ENCODE data around the gene DARS2.
"Not testable (repeated sequence)": the region's sequence is repeated elsewhere in the genome, so short reads cannot be mapped to it uniquely, and the experiment has no call there.

Gene DARS2

DNA sequence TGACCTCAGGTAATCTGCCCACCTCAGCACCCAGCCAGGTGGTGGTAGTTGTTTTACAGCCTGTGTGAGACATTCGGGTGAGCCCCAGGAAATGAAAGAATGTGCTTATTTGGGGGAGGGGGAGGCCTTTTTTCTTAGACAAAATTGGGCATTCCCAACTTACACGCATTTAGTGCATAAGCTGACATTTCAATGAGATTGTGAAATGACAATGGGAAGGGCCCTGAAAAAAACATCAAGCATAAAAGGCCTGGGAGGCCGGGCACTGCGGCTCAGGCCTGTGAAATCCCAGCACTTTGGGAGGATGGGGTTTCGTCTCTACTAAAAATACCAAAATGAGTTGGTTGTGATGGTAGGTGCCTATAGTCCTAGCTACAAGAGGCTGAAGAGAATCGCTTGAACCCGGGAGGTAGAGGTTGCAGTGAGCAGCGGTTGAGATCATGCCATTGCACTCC lies 38.3 kb downstream of the DARS2 start:
- DNase-seq, result no peak

DNA sequence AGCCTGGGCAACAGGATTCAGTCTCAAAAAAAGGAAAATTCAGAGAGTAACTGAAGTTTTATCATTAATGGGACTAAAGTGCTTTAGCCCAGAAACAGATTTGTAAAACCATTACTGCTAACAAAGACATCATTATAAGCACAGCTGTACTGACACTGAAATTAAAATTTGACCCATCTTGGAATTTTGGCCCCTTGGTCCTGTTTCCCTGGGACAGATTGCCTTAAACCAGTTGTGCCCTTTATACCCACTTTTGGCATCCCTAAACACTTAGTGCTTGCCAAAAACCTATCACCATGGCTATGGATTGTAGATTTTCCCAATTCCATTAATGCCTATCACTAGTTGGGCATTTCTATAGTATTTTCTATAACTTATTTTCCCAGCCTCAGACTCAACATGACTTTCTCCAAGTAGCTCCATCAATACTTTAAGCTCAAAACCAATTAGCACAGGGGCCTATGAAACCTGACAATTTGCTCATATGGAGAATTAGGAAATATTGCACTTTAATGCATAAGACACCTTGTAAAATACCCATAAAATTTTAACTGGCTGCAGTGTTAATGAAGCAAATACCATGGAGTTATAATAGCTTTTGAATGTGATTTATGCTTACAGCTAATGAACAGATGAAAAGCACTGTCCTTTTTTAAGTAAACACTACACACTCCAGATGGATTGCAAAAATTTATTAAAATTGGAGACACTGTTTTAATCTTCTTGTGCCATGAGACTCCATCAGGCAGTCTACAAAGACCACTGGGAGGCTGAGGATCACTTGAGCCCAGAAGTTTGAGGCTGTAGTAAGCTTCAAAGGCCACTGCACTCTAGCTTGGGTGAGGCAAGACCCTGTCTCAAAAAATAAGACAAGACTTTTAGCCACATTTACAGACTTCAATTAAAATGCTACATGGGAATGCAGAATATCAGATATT lies 39.0 kb downstream of the DARS2 start:
- DNase-seq, result no peak

DNA sequence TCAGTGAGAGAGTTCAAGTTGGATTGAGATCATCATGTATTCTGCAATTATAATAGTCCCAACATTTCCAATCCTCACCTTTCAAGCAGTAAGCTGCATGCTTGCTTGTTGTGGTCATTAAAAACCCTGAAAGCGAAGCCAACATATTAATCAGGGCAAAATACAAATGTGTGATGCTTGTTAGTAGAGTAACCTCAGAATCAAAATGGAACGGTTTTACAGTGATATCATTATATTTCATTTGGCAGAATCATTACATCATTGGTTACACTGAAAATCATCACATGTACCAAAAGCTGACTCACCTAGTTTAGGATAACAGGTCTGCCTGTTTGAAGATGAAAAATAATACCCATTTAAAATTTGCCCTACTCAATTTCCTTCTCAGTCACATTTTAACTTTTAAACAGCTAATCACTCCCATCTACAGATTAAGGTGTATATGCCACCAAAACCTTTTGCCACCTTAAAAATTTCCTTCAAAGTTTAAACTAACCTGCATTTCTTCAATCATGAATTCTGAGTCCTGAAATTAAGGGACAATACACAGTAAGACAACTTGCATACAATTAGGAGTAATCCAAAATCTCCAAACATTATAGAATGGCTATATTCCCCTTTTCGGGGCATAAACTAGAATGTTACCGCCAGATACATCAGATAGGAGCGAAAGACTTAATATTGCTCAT lies 39.9 kb downstream of the DARS2 start:
- no peak for DNase-seq

DNA sequence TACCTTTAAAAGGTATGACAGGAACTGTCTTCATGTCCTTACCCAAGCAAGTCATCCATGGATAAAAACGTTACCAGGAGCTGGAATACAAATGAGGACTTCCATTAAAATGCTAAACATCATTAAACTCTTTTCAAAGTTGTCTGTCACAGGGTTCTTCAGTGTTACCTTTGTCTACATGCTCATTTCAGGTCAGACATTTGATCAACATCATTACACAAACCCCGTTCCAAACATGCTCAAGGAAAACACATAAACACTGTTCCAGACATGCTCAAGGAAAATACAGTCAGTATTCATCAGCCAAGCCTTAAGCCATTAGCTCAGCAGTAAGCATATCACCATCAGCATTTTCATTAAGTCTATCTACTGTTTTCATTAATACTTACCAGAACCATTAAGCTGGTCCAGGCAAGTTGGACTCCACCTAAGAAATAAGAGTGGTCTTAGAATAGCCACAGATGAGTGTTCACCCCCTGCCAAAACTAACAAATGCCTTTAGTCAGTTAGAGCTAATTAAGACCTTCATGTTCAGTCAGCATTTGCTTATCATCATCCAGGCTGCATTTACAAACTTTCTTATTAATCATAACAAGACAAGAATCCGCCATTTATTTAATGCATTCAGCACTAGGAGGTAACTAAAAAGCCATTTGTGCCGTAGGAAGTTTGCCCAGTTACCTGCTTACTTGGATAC lies 41.1 kb downstream of the DARS2 start:
- no peak for DNase-seq

DNA sequence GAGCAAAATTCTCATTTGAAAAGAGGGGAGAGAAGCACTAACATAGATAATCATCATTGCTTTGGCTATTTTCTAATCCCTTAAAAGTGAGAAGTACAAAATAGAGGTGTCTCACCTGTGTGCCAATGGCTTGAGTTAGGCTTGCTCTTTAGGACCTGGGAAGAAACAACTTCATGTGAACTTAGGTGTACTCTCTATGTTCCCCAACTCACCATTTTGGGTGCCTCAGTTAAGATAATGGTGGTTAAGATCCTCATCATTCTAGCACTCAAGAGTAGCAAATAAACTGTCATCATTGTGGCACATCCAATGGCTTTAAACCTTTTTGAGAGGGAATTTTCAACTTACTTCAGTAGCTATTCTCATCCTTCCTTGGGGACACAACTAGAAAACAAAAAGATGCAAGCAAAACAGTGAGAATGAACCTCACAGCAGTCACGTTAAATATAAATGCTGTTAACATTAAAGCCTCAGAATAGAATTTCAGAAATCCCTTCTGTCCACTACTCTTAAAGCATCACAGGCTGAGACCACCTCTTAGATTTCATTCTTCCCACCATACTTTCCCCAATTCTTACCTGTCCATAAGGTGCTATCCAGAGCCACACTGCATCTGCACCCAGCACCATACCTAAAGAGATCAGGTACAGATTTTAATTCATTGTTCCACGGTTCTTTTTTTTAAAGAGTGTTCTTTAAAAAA lies 42.1 kb downstream of the DARS2 start:
- DNase-seq, result no peak

DNA sequence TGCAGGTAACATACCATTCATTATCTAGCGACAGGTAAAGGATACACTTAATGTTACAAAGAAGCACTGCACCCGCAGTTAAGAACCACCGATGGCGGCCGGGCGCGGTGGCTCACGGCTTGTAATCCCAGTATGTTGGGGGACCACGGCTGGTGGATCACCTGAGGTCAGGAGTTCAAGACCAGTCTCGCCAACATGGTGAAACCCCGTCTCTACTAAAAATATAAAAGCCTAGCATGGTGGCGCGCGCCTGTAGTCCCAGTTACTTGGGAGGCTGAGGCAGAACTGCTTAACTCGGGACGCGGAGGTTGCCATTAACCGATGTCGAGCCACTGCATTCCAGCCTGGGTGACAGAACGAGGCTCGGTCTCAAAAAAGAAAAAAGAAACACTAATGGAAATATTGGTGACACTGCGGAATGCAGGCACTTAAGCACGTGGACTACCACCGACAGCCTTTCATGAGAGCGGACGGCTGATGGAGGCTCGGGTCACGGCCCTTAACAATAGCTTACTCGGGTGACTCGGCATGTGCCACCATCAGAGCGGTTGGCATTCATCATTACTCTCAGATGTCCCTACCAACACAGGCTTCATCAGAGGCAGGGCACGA lies 42.8 kb downstream of the DARS2 start:
- peak in 1 of 14 donors; percentile 25 for DNase-seq

DNA sequence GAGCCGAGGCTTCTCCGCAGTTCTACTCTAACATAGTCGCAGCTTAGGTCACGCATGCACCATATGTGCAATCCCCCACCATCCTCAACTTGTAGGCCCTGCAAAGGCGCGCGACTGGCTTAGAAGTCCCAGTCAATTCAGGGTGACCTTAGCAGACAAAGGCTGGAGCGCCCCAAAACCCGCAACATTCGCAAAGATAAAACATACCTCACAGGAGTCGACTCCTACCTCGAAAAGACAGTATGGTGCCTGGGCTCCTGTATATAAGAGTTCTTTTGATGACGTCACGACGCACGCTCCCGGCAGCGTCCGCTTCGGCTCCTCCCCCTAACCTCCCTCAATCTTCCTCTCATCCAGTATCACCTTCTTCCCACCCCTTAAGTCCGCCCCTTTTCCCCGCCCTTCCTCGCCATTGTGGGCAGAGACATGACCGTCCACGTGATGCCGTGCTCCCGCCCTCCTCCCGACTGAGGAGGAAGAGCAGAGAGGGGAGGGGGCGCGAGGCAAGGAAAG lies 43.3 kb downstream of the DARS2 start, which contains the start of gene GAS5:
TSS of gene GAS5 (minus strand) at position 237 of the 513 bp plus-strand sequence.
- DNase-seq, result peak; percentile 72 to 99 (median 96)

DNA sequence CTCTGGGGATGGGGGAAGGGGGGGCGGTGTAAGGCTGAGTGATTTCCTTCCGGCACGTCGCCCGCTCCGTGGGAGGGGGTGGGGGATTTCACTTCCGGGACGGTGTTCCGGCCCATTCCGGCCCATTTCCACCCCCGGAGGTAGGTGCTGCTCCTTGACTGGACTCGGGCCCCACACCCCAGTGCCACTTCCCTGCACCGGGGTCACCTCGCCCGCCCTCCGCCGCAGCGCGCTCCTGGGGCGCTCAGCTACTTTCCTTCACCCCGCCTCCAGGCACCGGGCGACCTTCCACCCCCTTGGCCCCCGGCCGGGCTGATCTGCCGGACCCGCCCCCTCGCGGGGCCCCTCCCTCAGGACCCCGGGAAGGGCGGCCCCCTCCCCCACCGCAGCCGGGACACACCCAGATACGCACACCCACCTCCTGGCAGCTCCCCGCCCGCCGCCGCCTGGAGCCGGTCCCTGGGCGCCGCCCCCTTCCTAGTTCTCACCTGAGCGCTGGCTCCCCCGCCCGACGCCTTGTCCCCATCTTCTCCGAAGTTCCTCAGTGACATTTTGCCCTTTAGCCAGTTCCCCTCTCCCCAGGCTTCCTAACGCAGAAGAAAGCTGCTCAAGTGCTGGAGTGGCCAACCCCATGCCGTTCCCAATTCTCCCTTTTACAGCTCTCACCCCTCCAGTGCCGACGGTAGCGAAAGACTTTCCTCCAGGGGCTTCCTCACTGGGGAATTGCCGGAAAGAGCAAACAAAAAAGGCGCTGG lies 44.0 kb downstream of the DARS2 start, which contains the start of gene ZBTB37:
TSS of gene ZBTB37 (plus strand) at position 115 of the 755 bp plus-strand sequence. CDS start 1,846 bp downstream, outside the sequence.
- DNase-seq, result peak in 8 of 14 donors; percentile 30 to 90 (median 80)

DNA sequence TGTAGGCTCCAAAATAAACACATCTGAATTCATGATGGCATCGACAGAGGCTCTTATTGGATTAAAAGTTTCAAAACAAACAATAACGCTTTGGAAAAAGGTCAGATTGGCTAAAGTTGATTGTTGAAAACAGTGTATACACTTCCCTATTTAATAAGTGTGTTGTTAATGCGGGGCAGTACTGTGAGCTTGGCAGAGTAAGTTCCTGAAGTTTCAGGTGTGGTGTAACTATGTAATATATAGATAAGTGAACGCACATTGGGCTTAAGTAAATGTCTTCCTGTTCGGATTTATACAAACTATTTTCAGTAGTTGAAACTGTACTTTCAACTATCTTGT lies 44.5 kb downstream of the DARS2 start:
- DNase-seq, result no peak

DNA sequence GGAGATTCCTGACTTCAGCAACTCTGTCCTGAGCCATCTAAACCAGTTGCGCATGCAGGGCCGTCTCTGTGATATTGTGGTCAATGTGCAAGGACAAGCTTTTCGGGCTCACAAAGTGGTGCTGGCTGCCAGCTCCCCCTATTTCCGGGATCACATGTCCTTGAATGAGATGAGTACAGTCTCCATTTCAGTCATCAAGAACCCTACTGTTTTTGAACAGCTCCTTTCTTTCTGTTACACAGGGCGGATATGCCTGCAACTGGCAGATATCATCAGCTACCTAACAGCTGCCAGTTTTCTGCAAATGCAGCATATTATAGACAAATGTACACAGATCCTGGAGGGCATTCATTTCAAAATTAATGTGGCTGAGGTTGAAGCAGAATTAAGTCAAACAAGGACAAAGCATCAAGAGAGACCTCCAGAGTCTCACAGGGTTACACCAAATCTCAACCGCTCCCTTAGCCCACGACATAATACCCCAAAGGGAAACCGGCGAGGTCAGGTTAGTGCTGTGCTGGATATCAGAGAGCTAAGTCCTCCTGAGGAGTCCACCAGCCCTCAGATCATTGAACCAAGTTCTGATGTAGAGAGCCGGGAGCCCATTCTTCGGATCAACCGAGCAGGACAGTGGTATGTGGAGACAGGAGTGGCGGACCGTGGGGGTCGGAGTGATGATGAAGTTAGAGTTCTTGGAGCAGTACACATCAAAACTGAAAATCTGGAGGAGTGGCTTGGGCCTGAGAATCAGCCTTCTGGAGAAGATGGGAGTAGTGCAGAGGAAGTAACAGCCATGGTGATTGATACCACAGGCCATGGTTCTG lies 46.0 kb downstream of the DARS2 start:
- peak in 10 of 14 donors; percentile 2 to 47 (median 22) for DNase-seq

DNA sequence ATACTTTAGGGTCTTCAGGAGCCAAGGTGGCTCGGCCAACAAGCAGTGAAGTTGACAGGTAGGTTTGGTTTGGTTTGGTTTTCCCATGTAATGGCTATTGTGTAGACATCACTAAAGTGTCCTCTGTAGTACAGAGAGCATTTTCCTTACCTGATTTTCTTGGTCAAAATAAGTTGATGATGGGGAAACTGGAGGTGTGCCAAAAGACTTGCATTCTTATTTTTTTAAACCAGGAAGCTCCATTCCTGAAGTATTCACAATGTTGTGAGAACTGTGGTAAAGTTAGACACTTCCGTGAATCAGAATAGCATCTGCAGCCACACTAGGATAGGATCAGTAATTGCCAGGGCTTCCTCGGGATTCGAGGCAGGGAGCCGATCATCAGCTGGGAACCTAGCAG lies 46.6 kb downstream of the DARS2 start:
- no peak for DNase-seq

DNA sequence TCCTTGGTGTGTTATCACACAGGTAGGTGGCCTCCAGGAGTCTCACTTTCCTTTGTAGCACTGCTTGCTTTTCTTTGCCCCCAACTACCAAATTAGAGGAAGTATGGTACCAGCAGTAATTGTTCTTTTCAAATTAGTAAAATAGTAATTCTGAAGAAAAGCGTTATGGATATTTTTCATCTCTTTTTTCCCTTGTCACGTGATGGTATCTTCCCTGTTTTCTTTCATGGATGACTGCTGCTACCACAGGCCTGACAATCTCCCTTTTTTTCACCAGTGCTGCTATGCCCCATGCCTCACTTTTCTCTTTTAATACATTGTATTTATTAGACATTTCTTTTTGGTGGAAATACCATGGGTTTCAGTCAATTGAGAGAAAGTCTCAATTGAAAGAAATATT lies 47.0 kb downstream of the DARS2 start:
- no peak for DNase-seq

DNA sequence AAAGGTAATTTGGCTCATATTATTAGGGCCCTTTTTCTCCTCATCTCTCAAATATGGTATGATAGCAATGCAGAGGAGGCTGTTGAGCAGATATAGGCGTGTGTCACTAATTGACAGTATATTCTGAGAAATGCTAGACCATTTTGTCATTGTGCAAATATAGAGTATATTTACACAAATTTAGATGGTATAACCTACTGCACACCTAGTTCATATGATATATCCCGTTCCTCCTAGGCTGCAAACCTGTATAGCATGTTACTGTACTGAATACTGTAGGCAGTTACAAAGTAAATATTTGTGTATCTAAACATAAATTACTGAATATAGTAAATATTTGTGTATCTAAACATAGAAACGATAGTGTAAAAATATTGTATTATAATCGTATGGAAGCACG lies 52.3 kb downstream of the DARS2 start:
- DNase-seq, result no peak

DNA sequence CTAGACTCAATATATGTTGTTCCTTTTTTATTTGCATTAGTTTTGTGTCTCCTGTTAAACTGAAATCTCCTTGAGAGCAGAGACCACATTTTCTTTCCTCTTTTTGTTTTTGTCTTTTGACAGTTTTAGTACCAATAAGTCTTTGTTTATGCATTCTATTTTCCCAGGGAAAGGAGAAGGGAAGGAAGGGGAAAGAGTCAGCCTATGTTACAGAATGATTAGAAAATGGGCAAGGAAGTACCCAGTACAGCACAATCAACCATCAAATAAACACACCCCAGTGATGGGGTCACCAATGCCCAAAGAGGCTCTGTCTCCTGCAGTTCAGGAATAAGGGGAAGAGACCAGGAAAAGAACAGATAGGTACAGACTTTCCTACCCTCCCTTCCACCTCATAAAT lies 53.8 kb downstream of the DARS2 start:
- no peak for DNase-seq

DNA sequence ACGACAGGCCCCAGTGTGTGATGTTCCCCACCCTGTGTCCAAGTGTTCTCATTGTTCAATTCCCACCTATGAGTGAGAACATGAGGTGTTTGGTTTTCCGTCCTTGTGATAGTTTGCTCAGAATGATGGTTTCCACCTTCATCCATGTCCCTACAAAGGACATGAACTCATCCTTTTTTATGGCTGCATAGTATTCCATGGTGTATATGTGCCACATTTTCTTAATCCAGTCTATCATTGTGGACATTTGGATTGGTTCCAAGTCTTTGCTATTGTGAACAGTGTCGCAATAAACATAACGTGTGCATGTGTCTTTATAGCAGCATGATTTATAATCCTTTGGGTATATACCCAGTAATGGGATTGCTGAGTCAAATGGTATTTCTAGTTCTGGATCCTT lies 56.6 kb downstream of the DARS2 start:
- not testable (repeated sequence) for DNase-seq

DNA sequence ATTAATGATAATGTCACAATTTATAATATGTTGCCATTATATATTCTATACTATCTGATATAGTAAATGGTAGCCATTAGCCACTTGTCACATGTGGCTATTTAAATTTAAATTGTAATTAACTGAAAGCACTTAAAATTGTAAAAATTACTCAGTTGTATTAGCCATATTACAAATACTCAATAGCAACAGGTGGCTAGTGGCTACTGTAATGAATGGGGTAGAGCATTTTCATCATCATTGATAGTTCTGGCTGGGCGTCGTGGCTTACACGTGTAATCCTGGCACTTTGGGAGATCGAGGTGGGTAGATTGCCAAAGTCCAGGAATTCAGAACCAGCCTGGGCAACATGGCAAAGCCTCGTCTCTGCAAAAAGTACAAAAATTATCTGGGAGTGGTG lies 60.2 kb downstream of the DARS2 start:
- no peak for DNase-seq

DNA sequence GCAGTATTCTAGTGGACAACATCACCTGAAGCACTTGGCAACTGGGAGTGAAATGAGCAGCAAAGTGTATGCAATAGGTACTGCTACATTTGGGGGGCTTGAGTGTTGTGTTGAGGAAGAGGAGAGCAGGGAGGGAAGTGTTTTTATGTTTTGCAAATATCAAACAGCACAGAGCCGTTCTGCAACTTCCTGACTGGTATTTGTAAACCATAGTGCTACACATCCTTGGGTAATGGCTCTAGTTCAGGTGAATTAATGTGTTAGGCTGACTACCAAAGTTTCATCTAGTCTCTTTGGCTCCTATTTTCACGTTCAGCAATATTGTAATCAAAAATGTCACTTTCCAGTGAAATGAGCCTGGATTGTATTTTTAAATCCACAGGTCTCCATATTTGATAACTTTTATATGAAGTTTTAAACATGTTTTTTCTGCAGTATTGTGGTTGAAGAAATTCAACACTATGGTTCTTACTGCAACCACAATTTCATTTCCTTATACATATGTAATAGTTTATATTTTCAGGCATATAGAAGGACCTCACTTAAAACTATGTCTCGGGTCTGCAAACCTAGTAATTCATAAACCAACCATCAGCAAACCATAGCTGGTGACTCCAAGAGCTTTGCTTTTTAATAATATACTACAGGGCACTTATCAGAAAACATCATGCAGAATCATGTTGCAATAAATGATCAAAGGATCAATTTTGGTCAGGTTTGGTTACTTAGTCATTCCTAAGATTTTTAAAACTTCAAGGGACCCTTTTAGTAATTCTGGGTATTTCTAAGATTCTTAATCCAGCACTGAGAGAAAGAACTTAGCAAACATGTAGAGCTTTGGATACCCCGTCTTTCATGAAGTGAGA lies 62.5 kb downstream of the DARS2 start:
- DNase-seq, result no peak

DNA sequence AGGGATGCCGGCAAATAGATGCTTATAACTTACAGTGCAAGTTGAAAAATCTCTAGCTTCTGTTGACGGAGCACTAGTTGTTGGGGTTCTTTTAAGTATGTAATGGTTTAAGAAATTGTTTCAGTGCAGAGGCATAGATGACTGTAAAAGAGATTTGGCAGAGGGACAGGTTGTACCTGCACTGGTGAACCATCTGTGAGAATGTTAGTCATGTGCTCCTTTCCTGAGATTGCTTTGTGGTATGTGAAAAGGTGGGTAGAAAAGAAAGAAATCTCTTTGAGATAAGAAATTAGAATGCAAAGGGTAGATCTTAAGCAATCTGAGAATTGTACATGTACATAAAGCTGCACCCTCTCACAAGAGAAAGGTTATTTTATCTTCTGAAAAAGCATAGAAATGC lies 63.2 kb downstream of the DARS2 start:
- no peak for DNase-seq

DNA sequence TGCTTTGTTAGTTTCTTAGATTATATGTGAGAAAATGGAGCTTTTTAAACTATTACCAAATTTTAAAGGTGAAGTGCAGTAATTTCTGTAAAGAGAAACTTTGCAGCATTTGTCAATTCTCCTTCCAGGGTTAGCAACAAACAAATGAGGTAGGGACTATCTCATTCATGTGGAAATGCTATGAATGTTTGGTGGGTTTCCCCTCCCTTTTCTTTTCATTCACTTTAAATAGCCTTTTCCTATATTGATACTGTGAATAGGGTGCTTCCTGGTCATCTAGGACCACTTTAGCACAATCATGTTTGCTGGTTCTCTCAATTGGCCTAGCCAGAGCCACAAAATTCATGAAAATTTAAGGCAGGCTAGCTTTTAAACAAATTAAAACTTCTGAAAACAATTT lies 64.3 kb downstream of the DARS2 start:
- no peak for DNase-seq

All from C1 segment of cervical spinal cord (tissue), 14 donors.